GM23338 (cell line): ENCODE results near the gene ASCL2. TPM values are rescaled to one million over a fixed set of nuclear protein-coding genes. Genes with fewer than 3 reads are reported as not detected.

ENCODE experiments used
- ATAC-seq: fragments of 200-7000 bp; cut with Tn5 transposase; 3 replicates; pipeline ENCODE4 v1.9.1; 2020
- DNase-seq: peaks from one replicate; pipeline ENCODE4 v3.0.0-alpha.2; 2015; ENCODE audit warnings: low spot score
- H2AFZ ChIP-seq: fragments of 200-600 bp; sonication (generic); 2 replicates; pipeline ENCODE4 v1.8.0; 2016; ENCODE audit warnings: antibody characterized with exemption, mild to moderate bottlenecking, moderate library complexity
- H3F3A ChIP-seq: fragments of 200-600 bp; sonication (generic); replicated peaks from 2 replicates; pipeline ENCODE4 v1.8.0; 2017; ENCODE audit warnings: antibody characterized with exemption, mixed run types, low read depth
- H3K27ac ChIP-seq: fragments of 200-600 bp; sonication (generic); 2 replicates; pipeline ENCODE4 v1.6.1; 2016; ENCODE audit warnings: low read depth
- H3K27me3 ChIP-seq: fragments of 200-600 bp; sonication (generic); 2 replicates; pipeline ENCODE4 v1.8.0; 2016; ENCODE audit warnings: mild to moderate bottlenecking, mixed run types, moderate library complexity; ENCODE audit not compliant: insufficient read depth
- H3K36me3 ChIP-seq: fragments of 200-600 bp; sonication (generic); 2 replicates; pipeline ENCODE4 v1.8.0; 2016; ENCODE audit warnings: mild to moderate bottlenecking; ENCODE audit not compliant: insufficient read depth
- H3K4me1 ChIP-seq: fragments of 200-600 bp; sonication (generic); 2 replicates; pipeline ENCODE4 v1.8.0; 2016; ENCODE audit warnings: mild to moderate bottlenecking, moderate library complexity; ENCODE audit not compliant: insufficient read depth
- H3K4me2 ChIP-seq: fragments of 200-600 bp; sonication (generic); 2 replicates; pipeline ENCODE4 v1.7.1; 2017; ENCODE audit warnings: mixed run types
- H3K4me3 ChIP-seq: fragments of 200-600 bp; sonication (generic); 2 replicates; pipeline ENCODE4 v1.6.1; 2016; ENCODE audit warnings: mixed run types
- H3K79me2 ChIP-seq: fragments of 200-600 bp; sonication (generic); replicated peaks from 2 replicates; pipeline ENCODE4 v1.8.0; 2017; ENCODE audit warnings: mild to moderate bottlenecking; ENCODE audit not compliant: insufficient read depth
- H3K9me2 ChIP-seq: fragments of 200-600 bp; sonication (generic); 2 replicates; pipeline ENCODE4 v1.8.0; 2017; ENCODE audit not compliant: insufficient read depth
- H4K20me1 ChIP-seq: fragments of 200-600 bp; sonication (generic); replicated peaks from 2 replicates; pipeline ENCODE4 v1.8.0; 2017; ENCODE audit warnings: mild to moderate bottlenecking; ENCODE audit not compliant: insufficient read depth
- H3K27ac Mint-ChIP-seq: 2 replicates; pipeline ENCODE4 v1.8.0; 2020; ENCODE audit warnings: inconsistent platforms, mild to moderate bottlenecking, moderate library complexity, mixed read lengths
- H3K27me3 Mint-ChIP-seq: 3 replicates; pipeline ENCODE4 v1.8.0; 2022; ENCODE audit warnings: low read depth, mild to moderate bottlenecking, moderate library complexity, mixed read lengths, inconsistent platforms; ENCODE audit not compliant: insufficient read depth, poor library complexity
- H3K36me3 Mint-ChIP-seq: 3 replicates; pipeline ENCODE4 v1.8.0; 2021; ENCODE audit warnings: low read depth, mild to moderate bottlenecking, inconsistent platforms, moderate library complexity, mixed read lengths
- H3K4me1 Mint-ChIP-seq: 3 replicates; pipeline ENCODE4 v1.8.0; 2020; ENCODE audit warnings: mild to moderate bottlenecking, inconsistent platforms, mixed read lengths
- H3K4me3 Mint-ChIP-seq: 3 replicates; pipeline ENCODE4 v1.8.0; 2021; ENCODE audit warnings: moderate library complexity, mild to moderate bottlenecking, inconsistent platforms, mixed read lengths
- H3K9me3 Mint-ChIP-seq: 3 replicates; pipeline ENCODE4 v1.8.0; 2020; ENCODE audit warnings: moderate library complexity, mild to moderate bottlenecking, inconsistent platforms, mixed read lengths
- CREB1 ChIP-seq: fragments of 250-450 bp; sonication (Bioruptor Pico); IDR thresholded peaks from 2 replicates; pipeline ENCODE4 v1.5.0; 2020; ENCODE audit warnings: low read depth, mild to moderate bottlenecking, moderate library complexity
- ETS1 ChIP-seq: IDR thresholded peaks from 2 replicates; pipeline ENCODE4 v1.6.1; 2016; ENCODE audit warnings: antibody characterized with exemption
- JUNB ChIP-seq: IDR thresholded peaks from one replicate; pipeline ENCODE4 v1.6.1; 2016; ENCODE audit warnings: antibody characterized with exemption; ENCODE audit not compliant: unreplicated experiment
- NANOG ChIP-seq: IDR thresholded peaks from 2 replicates; pipeline ENCODE4 v1.6.1; 2016; ENCODE audit warnings: antibody characterized with exemption, borderline replicate concordance
- POLR2AphosphoS5 ChIP-seq: IDR thresholded peaks from 2 replicates; pipeline ENCODE4 v1.6.1; 2016; ENCODE audit warnings: antibody characterized with exemption, low read depth
- STAT1 ChIP-seq: IDR thresholded peaks from one replicate; pipeline ENCODE4 v1.6.1; 2016; ENCODE audit warnings: antibody characterized with exemption; ENCODE audit not compliant: unreplicated experiment
- ZNF114 ChIP-seq: fragments of 250-450 bp; sonication (Bioruptor Pico); IDR thresholded peaks from 2 replicates; pipeline ENCODE4 v1.5.0; 2020; ENCODE audit warnings: mild to moderate bottlenecking, moderate library complexity
- ZNF462 ChIP-seq: fragments of 250-450 bp; sonication (Bioruptor Pico); IDR thresholded peaks from 2 replicates; pipeline ENCODE4 v1.5.0; 2020; ENCODE audit warnings: mild to moderate bottlenecking, moderate library complexity
- polyA plus RNA-seq: library from polyadenylated mRNA; unstranded; fragments of >200 nt; fragmentation: Nextera tagmentation; extraction: Ambion mirVana; gene quantifications from 2 replicates; pipeline ENCODE4 v1.2.1, GENCODE V29; 2016
- total RNA-seq: library from RNA; depleted of rRNA; stranded (reverse); fragments of >200 nt; shearing (Covaris generic); gene quantifications from 2 replicates; pipeline ENCODE4 v1.2.3, GENCODE V29; 2014

ASCL2 gene
- total and polyA plus RNA-seq, 2 experiments from 2014 or later = 0.57 to 1.6 TPM

GRCh38 chr11:2314525-2315394 lies 44.4 kb upstream of the ASCL2 start (continued):
- no peak for TF ChIP-seq ZNF462 (CRISPR knock-in tag)
- TF ChIP-seq CREB1 (CRISPR knock-in tag) = no peak
- no peak for TF ChIP-seq STAT1
- TF ChIP-seq ETS1 = no peak
- no peak for TF ChIP-seq ZNF114 (CRISPR knock-in tag)
- no peak for TF ChIP-seq NANOG
- TF ChIP-seq POLR2AphosphoS5 = no peak

GRCh38 chr11:2314136-2314524 lies 43.7 kb upstream of the ASCL2 start:
- Mint-ChIP-seq H3K36me3 (no peaks in the 10 kb centered on the region; the same call in 2 of the 3 replicates), H3K9me3 (peaks cover 3% of the 10 kb centered on the region; the same call in 1 of the 3 replicates), H3K4me3 (no peak overlapping the region), H3K27me3 (peaks cover 10% of the 10 kb centered on the region), H3K4me1 (no peaks in the 10 kb centered on the region), H3K27ac (no peak overlapping the region)
- Histone ChIP-seq H3K27me3 (no peaks in the 10 kb centered on the region), H3K4me1 (no peaks in the 10 kb centered on the region), H2AFZ (no peak overlapping the region), H3K4me2 (no peak overlapping the region), H4K20me1 (no peaks in the 10 kb centered on the region), H3K36me3 (no peaks in the 10 kb centered on the region), H3K4me3 (no peak overlapping the region), H3F3A (no peaks in the 10 kb centered on the region), H3K79me2 (no peaks in the 10 kb centered on the region), H3K27ac (no peak overlapping the region), H3K9me2 (no peaks in the 10 kb centered on the region)
- ATAC-seq (no peak), DNase-seq (no peak)
- no peak for TF ChIP-seq JUNB
- TF ChIP-seq ZNF462 (CRISPR knock-in tag) = no peak
